ENCODE measurements around the gene MGAT4A. TPM values are rescaled to one million over a fixed set of nuclear protein-coding genes. Genes with fewer than 3 reads are reported as not detected.

MGAT4A gene
- total and polyA plus RNA-seq, 9 of the 15 experiments (the other 6 are each of a cell fraction or from before 2014, with no cell fraction given), result 0.03 to 0.53 (median 0.18) TPM; not detected in 2

DNA sequence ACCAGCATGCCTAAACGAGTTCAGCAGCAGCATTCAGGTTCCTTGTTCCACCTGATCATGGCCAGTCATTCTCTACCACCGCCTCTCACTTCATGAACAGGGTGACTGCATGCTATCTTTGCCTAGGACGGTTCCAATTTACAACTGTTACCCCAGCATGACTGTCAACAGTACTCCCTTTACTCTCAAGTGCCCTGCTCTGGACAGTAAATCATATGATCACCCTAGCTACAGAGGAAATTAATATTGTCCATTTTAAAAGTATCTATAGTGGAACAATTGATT is 25.7 kb downstream of the MGAT4A start:
- H3K36me3 ChIP-seq (ENCODE audit: control insufficient read depth, insufficient read depth, low read length), result no peaks in the 10 kb centered on the region
- H3K4me1 ChIP-seq (replicated peaks in 1 of 2; ENCODE audit: control insufficient read depth in 2 of 2, insufficient read depth in 2 of 2, low read length in 2 of 2), result no peaks in the 10 kb centered on the region
- in situ Hi-C loops (cut with MboI) (no loop called here), intact Hi-C loops (cut with micrococcal nuclease) (no loop called here)
- no peaks in the 10 kb centered on the region for H4K20me1 ChIP-seq (replicated peaks; ENCODE audit: control insufficient read depth, insufficient read depth, low read length)
- FAIRE-seq (no peak), ATAC-seq (no peak), DNase-seq (ENCODE audit: extremely low read depth in 1 of 4, low spot score in 3 of 4) (no peak)
- no TSS peak for BruUV-seq (replicated peaks)
- H2AFZ ChIP-seq (ENCODE audit: low read depth, low read length), result no peak overlapping the region
- CTCF ChIA-PET (ENCODE audit: low intra/inter-chr PET ratio), result no interaction called here
- no peak overlapping the region for H3K4me2 ChIP-seq (ENCODE audit: insufficient read depth, low read length)
- peaks cover 19 to 39% of the 10 kb centered on the region in 2 experiments; a peak in 4 of 5 replicates for H3K27me3 ChIP-seq (ENCODE audit: control insufficient read depth in 2 of 2, insufficient read depth in 2 of 2, low read length in 2 of 2)
- no peak overlapping the region for H3K4me3 ChIP-seq
- H3K9me1 ChIP-seq (ENCODE audit: control insufficient read depth, insufficient read depth, low read length), result no peaks in the 10 kb centered on the region
- POLR2A ChIA-PET, result no interaction called here
- no peaks in the 10 kb centered on the region for H3K79me2 ChIP-seq (ENCODE audit: control insufficient read depth, insufficient read depth, low read length)
- 3% methylated on average over 3 of the region's 3 CpGs for WGBS (ENCODE audit: insufficient coverage, low coverage, missing lambda C conversion rate)
- TF ChIP-seq RAD21 (CRISPR knock-in tag; conservative IDR thresholded peaks at IDR 0.05 in 1 of 2, IDR thresholded peaks at IDR 0.05 in 1 of 2), result no peak
- TF ChIP-seq ZNF551 (CRISPR knock-in tag; IDR thresholded peaks at IDR 0.05), result no peak
- TF ChIP-seq, protein P1, sequence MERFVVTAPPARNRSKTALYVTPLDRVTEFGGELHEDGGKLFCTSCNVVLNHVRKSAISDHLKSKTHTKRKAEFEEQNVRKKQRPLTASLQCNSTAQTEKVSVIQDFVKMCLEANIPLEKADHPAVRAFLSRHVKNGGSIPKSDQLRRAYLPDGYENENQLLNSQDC (CRISPR knock-in tag; IDR thresholded peaks at IDR 0.05), result no peak
- TF ChIP-seq SRSF9 (IDR thresholded peaks at IDR 0.05; ENCODE audit: borderline replicate concordance, low read depth, low read length), result no peak
- no peak for TF ChIP-seq GABPB1 (CRISPR knock-in tag; IDR thresholded peaks at IDR 0.05)
- TF ChIP-seq SRSF3 (IDR thresholded peaks at IDR 0.05; ENCODE audit: insufficient read depth, low read length), result no peak
- TF ChIP-seq, protein P2, sequence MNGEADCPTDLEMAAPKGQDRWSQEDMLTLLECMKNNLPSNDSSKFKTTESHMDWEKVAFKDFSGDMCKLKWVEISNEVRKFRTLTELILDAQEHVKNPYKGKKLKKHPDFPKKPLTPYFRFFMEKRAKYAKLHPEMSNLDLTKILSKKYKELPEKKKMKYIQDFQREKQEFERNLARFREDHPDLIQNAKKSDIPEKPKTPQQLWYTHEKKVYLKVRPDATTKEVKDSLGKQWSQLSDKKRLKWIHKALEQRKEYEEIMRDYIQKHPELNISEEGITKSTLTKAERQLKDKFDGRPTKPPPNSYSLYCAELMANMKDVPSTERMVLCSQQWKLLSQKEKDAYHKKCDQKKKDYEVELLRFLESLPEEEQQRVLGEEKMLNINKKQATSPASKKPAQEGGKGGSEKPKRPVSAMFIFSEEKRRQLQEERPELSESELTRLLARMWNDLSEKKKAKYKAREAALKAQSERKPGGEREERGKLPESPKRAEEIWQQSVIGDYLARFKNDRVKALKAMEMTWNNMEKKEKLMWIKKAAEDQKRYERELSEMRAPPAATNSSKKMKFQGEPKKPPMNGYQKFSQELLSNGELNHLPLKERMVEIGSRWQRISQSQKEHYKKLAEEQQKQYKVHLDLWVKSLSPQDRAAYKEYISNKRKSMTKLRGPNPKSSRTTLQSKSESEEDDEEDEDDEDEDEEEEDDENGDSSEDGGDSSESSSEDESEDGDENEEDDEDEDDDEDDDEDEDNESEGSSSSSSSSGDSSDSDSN (IDR thresholded peaks at IDR 0.05; ENCODE audit: borderline replicate concordance in 1 of 2, low read depth in 2 of 2, low read length in 2 of 2), result no peak
- TF ChIP-seq, protein P3, sequence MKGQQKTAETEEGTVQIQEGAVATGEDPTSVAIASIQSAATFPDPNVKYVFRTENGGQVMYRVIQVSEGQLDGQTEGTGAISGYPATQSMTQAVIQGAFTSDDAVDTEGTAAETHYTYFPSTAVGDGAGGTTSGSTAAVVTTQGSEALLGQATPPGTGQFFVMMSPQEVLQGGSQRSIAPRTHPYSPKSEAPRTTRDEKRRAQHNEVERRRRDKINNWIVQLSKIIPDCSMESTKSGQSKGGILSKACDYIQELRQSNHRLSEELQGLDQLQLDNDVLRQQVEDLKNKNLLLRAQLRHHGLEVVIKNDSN (CRISPR knock-in tag; IDR thresholded peaks at IDR 0.05), result no peak
- TF ChIP-seq, protein P4, sequence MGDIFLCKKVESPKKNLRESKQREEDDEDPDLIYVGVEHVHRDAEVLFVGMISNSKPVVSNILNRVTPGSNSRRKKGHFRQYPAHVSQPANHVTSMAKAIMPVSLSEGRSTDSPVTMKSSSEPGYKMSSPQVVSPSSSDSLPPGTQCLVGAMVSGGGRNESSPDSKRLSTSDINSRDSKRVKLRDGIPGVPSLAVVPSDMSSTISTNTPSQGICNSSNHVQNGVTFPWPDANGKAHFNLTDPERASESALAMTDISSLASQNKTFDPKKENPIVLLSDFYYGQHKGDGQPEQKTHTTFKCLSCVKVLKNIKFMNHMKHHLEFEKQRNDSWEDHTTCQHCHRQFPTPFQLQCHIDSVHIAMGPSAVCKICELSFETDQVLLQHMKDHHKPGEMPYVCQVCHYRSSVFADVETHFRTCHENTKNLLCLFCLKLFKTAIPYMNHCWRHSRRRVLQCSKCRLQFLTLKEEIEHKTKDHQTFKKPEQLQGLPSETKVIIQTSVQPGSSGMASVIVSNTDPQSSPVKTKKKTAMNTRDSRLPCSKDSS (IDR thresholded peaks at IDR 0.05; ENCODE audit: low read depth, partially characterized antibody), result no peak
- TF ChIP-seq SRF (CRISPR knock-in tag; IDR thresholded peaks at IDR 0.05), result no peak
- TF ChIP-seq SETDB1 (IDR thresholded peaks at IDR 0.05; ENCODE audit: low read length), result no peak
- no peak for TF ChIP-seq HMG20B (CRISPR knock-in tag; IDR thresholded peaks at IDR 0.05)
- TF ChIP-seq KDM4B (IDR thresholded peaks at IDR 0.05; ENCODE audit: borderline replicate concordance in 2 of 2, low read depth in 1 of 2), result no peak
- no peak for TF ChIP-seq ZNF224 (CRISPR knock-in tag; IDR thresholded peaks at IDR 0.05)
- no peak overlapping the region for H3K27ac ChIP-seq (ENCODE audit: extremely low read depth, low read depth, low read length)
- H3K9me3 ChIP-seq (replicated peaks; ENCODE audit: control insufficient read depth, insufficient read depth, low read depth, low read length), result no peaks in the 10 kb centered on the region
- H3K9ac ChIP-seq (ENCODE audit: insufficient read depth in 1 of 2, low read depth in 2 of 2, low read length in 2 of 2), result no peak overlapping the region

Measured in K562 (cell line).